Thymus (tissue), 11 donors: ENCODE measurements around the gene BCAN. TPM values are rescaled to one million over a fixed set of nuclear protein-coding genes. Genes with fewer than 3 reads are reported as not detected.
"Not testable (repeated sequence)": the region's sequence is repeated elsewhere in the genome, so short reads cannot be mapped to it uniquely, and the experiment has no call there.

Experiments used
- DNase-seq, 9 donors: peaks; one replicate each; pipeline ENCODE4 v3.0.0-alpha.2; 2013; ENCODE audit warnings: low spot score in 9 of 9, low read depth in 6 of 9, missing footprints in 1 of 9
- H3K27ac ChIP-seq, 2 donors: one replicate each; pipeline ENCODE4 v1.5.1; 2013; ENCODE audit warnings: control low read depth in 1 of 2, low read depth in 1 of 2, low read length in 1 of 2, mild to moderate bottlenecking in 1 of 2, moderate library complexity in 1 of 2
- H3K27me3 ChIP-seq, 2 donors: one replicate each; pipeline ENCODE4 v1.5.1; 2013; ENCODE audit warnings: low read length in 1 of 2; ENCODE audit not compliant: control insufficient read depth in 2 of 2, insufficient read depth in 1 of 2
- H3K36me3 ChIP-seq, 2 donors: one replicate each; pipeline ENCODE4 v1.5.1; 2013; ENCODE audit warnings: low read length in 1 of 2, mild to moderate bottlenecking in 1 of 2, moderate library complexity in 1 of 2; ENCODE audit not compliant: control insufficient read depth in 2 of 2, insufficient read depth in 2 of 2
- H3K4me1 ChIP-seq, 2 donors: one replicate each; pipeline ENCODE4 v1.5.1; 2013; ENCODE audit warnings: low read length in 2 of 2; ENCODE audit not compliant: control insufficient read depth in 2 of 2, insufficient read depth in 2 of 2
- H3K4me3 ChIP-seq, 2 donors: one replicate each; pipeline ENCODE4 v1.5.1; 2013; ENCODE audit warnings: low read length in 2 of 2, control low read depth in 1 of 2, mild to moderate bottlenecking in 1 of 2
- H3K9me3 ChIP-seq, 2 donors: one replicate each; pipeline ENCODE4 v1.5.1; 2013; ENCODE audit warnings: low read length in 1 of 2, mild to moderate bottlenecking in 1 of 2; ENCODE audit not compliant: control insufficient read depth in 2 of 2, insufficient read depth in 1 of 2
- WGBS: extraction: QIAGEN DNeasy Blood & Tissue Kit; methylation state at CpG from one replicate; pipeline ENCODE4 v1.1.7; 2013; 5-methylcytosine and 5-hydroxymethylcytosine counted together
- polyA plus RNA-seq: library from polyadenylated mRNA; stranded (reverse); fragments of 200-250 nt; gene quantifications from one replicate; pipeline ENCODE4 v1.2.3, GENCODE V29; 2013
- total RNA-seq: library from RNA; stranded (reverse); fragments of 120-200 nt; gene quantifications from one replicate; pipeline ENCODE4 v1.2.4, GENCODE V29; 2013
- donor health status: healthy.

Gene BCAN
- total and polyA plus RNA-seq, 2 donors, result 0.24 to 0.43 TPM

DNA sequence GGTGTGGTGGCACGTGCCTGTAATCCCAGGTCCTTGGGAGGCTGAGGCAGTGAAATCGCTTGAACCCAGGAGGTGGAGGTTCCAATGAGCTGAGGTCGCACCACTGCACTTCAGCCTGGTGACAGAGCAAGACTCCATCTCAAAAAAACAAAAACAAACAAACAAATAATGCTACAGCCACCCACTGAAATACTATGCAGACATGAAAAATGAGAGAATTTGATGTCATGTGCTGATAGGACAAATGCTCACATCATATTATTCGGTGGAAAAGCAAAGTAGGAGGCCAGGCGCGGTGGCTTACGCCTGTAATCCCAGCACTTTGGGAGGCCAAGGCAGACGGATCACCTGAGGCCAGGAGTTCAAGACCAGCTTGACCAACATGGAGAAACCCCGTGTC lies 31.8 kb upstream of the BCAN start:
- H3K4me1 ChIP-seq, H3K27ac ChIP-seq, DNase-seq, H3K9me3 ChIP-seq, H3K36me3 ChIP-seq, H3K4me3 ChIP-seq: not testable (repeated sequence)
- WGBS, result 97% methylated on average over 9 of the region's 9 CpGs
- peaks cover 0 to 33% of the 10 kb centered on the region in 2 donors for H3K27me3 ChIP-seq

DNA sequence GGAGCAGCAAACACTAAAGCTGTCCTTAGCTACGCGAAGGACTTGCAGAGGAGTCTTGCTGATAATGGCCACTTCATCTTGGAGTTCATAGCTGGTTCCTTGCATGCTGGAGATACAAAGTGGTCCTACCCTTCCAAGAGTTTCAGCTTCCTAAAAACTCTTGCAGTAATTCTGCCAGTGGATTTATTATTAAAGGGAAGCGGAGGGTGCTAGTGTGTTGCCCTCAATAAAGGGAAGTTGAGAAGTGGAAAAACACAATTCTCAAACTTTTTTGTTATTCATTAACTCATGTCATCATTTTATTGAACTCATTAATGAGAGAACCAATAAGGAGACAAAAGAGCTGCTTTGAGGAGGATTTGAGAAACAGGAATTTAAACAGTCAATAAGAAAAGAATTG lies 29.3 kb upstream of the BCAN start:
- H3K27me3 ChIP-seq, result peaks cover 0 to 58% of the 10 kb centered on the region in 2 donors
- 51% methylated on average over 3 of the region's 3 CpGs for WGBS

DNA sequence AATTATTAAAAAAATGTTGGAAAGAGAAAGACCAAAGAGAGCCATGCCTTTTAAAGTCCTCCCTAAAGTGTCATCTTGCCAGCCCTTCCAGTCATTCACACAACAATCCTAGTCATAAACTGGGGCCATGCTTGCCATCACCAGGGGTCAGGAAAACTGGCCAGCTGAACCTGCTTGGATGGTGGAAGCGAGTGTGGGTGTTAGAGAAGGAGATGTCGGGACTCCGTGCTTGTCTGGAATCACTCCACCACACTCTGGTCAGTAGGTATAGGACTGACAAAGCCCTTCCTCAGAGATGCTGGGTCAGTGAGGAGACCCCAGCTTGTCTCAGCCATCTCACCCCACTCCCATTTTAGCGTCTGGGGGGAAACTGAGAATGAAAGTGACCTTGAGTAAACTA lies 26.0 kb upstream of the BCAN start:
- WGBS, result 65% methylated on average over 4 of the region's 4 CpGs
- Histone ChIP-seq H3K27ac (no peak overlapping the region), H3K4me1 (no peaks in the 10 kb centered on the region), H3K27me3 (peaks cover 9 to 80% of the 10 kb centered on the region in 2 donors), H3K4me3 (no peak overlapping the region), H3K36me3 (no peaks in the 10 kb centered on the region), H3K9me3 (no peaks in the 10 kb centered on the region)
- no peak for DNase-seq

More for the DNA sequence above, 29.3 kb upstream of the BCAN start:
- Histone ChIP-seq H3K27ac (no peak overlapping the region), H3K4me1 (peaks cover 0 to 4% of the 10 kb centered on the region in 2 donors), H3K9me3 (no peaks in the 10 kb centered on the region), H3K36me3 (no peaks in the 10 kb centered on the region), H3K4me3 (no peak overlapping the region)
- DNase-seq, result no peak

DNA sequence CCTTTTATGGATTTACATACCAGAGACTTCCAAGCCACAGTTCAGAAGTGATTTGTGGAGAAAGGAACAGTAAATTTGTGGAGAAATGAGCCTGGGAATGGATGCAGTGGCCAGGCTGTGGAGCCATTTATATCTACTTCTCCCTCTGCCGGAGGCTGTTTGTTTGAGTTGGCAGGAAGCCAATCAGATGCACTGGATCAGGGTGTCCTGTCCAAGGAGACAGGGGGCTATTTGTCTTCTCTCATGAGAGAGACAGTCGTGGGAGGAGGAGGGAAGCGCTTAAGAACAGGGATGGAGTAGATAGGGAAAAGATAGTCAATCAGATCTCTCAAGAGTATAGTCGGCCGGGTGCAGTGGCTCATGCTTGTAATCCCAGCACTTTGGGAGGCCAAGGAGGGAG lies 25.5 kb upstream of the BCAN start:
- no peaks in the 10 kb centered on the region for H3K4me1 ChIP-seq
- H3K4me3 ChIP-seq, result no peak overlapping the region
- no peak for DNase-seq
- peaks cover 12 to 81% of the 10 kb centered on the region in 2 donors for H3K27me3 ChIP-seq
- no peak overlapping the region for H3K27ac ChIP-seq
- WGBS, result 34% methylated on average over 5 of the region's 5 CpGs
- H3K9me3 ChIP-seq, result no peaks in the 10 kb centered on the region
- H3K36me3 ChIP-seq, result no peaks in the 10 kb centered on the region

DNA sequence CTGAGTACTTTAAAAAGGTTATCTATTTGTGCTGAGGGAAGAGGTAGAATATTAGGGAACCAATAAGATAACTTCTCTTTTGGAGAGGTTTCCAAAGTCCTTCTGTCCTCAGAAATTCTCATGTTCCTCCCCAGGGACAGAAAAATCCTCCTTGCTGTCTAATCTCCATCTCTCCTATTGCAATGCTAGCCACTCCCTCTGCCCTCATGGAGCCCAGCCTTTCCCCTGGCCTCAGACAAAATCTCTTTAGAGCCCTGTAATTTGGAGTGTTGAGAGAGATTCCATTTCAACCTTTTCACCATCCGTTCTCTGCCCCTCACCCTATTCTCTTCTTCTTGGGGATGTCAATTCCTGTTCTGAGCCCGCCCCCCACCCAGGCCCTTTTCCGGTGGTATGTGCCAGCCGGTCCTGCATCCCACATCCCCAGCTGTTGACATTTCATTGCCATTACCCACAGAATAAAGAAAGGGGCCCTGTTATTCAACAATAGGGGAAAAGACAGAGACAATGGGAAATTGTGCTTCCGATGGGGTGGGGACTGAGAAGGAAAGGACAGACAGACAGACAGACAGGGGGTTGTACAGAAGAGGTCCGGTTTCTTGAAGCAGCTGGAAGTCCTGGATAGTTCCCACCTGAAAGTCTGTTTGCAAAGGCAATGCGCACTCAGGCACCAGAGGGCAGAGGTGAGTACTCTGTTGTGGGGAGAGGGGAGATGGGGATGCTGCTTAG lies 22.9 kb upstream of the BCAN start, which contains the start of gene HAPLN2:
HAPLN2 (plus strand) TSS at position 563 of the 729 bp plus-strand sequence. CDS start 4,076 bp downstream, outside the sequence.
- no peaks in the 10 kb centered on the region for H3K36me3 ChIP-seq
- H3K27me3 ChIP-seq, result peaks cover 24 to 88% of the 10 kb centered on the region in 2 donors
- H3K9me3 ChIP-seq, result no peaks in the 10 kb centered on the region
- no peak within 1 kb of the TSS for H3K4me3 ChIP-seq
- DNase-seq, result peak in 1 of 9 donors; percentile 32
- WGBS, result 3% methylated on average over 7 of the region's 7 CpGs
- H3K4me1 ChIP-seq, result peaks cover 0 to 3% of the 10 kb centered on the region in 2 donors
- no peak within 1 kb of the TSS for H3K27ac ChIP-seq

DNA sequence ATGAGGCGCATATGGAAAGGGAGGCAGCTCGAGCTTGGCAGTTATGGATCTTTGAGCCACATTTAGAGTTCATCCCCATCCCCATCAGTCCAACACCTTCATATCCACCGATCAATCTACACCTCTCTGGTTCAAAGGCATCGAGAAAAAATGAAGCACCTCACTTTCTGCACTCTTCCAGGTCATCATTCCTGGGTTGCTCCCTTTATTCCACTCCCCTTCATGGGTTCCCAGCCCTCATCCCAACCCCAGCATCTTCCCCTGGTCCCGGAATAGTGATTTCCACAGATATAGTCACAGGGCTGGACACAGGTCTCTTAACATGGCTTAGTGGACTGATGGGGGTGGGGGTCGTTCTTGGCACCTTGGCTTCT lies 22.3 kb upstream of the BCAN start:
- Histone ChIP-seq H3K9me3 (no peaks in the 10 kb centered on the region), H3K36me3 (no peaks in the 10 kb centered on the region), H3K27ac (no peak overlapping the region), H3K4me1 (peaks cover 0 to 7% of the 10 kb centered on the region in 2 donors), H3K27me3 (peaks cover 29 to 90% of the 10 kb centered on the region in 2 donors), H3K4me3 (no peak overlapping the region)
- DNase-seq, result no peak
- 23% methylated on average over 6 of the region's 6 CpGs for WGBS

DNA sequence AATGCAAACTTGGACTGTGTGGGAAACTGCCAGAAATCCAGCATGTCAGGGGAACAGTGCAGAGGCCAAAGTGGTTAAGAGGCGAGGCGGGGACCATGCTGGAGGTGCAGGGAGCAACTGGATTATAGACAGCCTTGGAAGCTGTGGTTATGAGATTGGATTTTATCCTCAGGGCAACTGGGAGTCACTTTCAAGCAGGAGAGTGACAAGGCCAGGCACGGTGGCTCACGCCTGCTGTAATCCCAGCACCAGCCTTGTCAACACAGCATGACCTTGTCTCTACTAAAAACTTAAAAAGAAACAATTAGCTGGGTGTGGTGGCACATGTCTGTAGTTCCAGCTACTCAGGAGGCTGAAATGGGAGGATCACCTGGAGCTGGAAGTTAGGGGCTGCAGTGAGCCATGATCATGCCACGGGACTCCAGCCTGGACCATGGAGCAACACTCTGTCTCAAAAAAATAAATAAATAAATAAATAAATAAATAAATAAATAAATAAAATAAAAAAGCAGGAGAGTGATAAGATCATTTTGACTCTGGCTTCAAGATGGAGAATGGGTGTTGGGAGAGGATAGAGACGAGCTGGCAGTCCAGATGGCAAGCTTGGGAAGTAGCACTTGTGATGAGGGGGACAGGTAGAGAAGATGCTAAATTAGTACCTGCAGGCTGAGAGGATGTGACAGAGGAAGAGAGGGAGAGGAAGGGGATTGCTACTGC lies 19.2 kb upstream of the BCAN start:
- H3K27ac ChIP-seq, result no peak overlapping the region
- H3K9me3 ChIP-seq, result no peaks in the 10 kb centered on the region
- no peak for DNase-seq
- peaks cover 2 to 7% of the 10 kb centered on the region in 2 donors for H3K4me1 ChIP-seq
- peaks cover 54 to 94% of the 10 kb centered on the region in 2 donors for H3K27me3 ChIP-seq
- H3K4me3 ChIP-seq, result no peak overlapping the region
- 86% methylated on average over 6 of the region's 6 CpGs for WGBS
- no peaks in the 10 kb centered on the region for H3K36me3 ChIP-seq

DNA sequence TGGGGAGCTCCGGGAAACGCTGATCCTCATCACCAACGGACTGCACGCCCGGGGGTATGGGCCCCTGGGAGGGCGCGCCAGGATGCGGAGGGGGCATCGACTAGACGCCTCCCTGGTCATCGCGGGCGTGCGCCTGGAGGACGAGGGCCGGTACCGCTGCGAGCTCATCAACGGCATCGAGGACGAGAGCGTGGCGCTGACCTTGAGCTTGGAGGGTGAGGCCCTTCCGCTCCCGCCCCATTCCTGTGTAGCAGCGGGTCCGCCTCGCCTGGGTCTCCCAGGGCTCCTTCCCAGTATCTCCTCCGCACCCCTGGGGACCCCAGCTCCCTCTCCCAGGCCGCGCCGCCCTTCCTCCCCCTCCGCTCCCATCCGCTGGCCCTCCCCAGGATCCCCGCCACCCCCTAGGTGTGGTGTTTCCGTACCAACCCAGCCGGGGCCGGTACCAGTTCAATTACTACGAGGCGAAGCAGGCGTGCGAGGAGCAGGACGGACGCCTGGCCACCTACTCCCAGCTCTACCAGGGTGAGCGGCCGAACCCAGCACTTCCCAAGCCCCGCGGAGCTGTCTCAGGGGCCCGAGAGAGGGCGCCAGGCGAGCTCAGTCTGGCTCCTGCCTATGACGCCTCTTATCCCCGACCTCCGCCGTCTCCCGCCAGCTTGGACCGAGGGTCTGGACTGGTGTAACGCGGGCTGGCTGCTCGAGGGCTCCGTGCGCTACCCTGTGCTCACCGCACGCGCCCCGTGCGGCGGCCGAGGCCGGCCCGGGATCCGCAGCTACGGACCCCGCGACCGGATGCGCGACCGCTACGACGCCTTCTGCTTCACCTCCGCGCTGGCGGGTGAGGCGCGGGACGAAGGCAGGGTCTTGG lies 17.7 kb upstream of the BCAN start:
- DNase-seq, result peak in 1 of 9 donors; percentile 30
- H3K27me3 ChIP-seq, result peaks cover 54 to 96% of the 10 kb centered on the region in 2 donors
- peak overlapping the region in 1 of 2 donors; percentile 25 for H3K4me3 ChIP-seq

More for the DNA sequence above, 17.7 kb upstream of the BCAN start:
- Histone ChIP-seq H3K36me3 (no peaks in the 10 kb centered on the region), H3K9me3 (no peaks in the 10 kb centered on the region), H3K4me1 (peaks cover 2 to 7% of the 10 kb centered on the region in 2 donors), H3K27ac (no peak overlapping the region)
- WGBS, result 3% methylated on average over 87 of the region's 87 CpGs
